HPDE6-E6E7 (cell line): Measurements from ENCODE around the gene TPPP3.

Source experiments
- DNase-seq: peaks from one replicate; pipeline ENCODE4 v3.0.0; 2011; ENCODE audit warnings: missing footprints; ENCODE audit errors: extremely low spot score

TPPP3 gene

DNA sequence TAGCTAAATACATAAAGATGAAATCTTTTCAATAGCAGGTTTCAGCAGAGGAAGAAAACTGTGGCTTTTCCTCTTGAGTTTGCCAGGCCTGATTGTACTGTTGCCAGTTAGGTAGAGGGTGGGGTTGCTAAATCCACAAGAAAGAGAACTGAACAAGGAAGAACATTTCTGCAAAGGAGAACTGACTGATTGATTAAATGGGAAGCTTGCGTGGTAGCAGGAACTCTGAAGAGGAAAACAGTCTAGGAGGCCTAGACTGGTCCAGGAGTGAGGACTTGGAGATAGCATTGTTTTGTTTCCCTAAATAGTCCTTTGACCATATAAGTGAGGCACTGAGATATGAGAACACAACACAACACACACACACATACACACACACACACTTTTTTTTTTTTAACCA, 47.9 kb downstream of the TPPP3 start:
- DNase-seq = no peak

DNA sequence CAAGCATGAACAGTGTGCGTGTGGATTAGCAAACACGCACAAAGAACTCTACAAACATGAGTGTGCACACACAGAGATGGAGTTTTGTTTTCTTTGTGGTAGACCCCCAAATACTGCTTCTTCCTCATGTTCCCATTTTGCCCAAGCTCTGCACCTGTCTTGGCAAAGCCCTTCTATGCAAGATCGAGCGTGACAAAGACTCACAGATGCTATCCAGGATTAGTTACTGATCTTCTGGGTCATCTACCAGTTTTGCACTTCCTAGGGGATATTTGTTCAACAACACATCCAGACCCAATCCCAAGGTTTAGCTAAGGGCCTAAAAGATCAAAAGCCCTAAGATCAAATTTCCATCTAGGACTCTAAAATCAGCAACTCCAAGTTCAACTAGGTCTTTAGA, 50.7 kb downstream of the TPPP3 start:
- DNase-seq = no peak

DNA sequence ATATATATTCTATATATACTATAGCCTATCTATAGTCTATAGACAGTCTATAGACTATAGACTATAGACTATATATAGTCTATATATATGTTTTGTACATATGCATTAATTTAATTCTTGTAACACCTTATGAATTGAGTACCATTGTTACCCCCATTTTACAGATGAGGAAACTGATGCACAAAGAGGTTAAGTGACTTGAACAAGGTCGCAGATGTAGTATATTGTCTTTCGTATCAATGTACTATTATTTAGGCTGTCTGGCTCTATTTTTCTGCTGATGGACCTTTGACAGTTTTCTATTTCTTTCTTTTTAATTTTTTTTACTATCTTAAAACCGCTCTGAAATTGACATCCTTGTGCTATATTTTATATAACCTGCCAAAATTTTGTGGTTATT, 52.0 kb downstream of the TPPP3 start:
- DNase-seq = no peak
